DMS53 treated with DMSO at 0.1 percent for 48 hours (cell line): ENCODE results near the gene PRSS36.
"Not testable (repeated sequence)": the region's sequence is repeated elsewhere in the genome, so short reads cannot be mapped to it uniquely, and the experiment has no call there.

Experiments used
- DNase-seq: peaks from one replicate; lab custom pipeline; 2025; ENCODE audit not compliant: unreplicated experiment; lab: John Stamatoyannopoulos, UW

PRSS36 gene

DNA sequence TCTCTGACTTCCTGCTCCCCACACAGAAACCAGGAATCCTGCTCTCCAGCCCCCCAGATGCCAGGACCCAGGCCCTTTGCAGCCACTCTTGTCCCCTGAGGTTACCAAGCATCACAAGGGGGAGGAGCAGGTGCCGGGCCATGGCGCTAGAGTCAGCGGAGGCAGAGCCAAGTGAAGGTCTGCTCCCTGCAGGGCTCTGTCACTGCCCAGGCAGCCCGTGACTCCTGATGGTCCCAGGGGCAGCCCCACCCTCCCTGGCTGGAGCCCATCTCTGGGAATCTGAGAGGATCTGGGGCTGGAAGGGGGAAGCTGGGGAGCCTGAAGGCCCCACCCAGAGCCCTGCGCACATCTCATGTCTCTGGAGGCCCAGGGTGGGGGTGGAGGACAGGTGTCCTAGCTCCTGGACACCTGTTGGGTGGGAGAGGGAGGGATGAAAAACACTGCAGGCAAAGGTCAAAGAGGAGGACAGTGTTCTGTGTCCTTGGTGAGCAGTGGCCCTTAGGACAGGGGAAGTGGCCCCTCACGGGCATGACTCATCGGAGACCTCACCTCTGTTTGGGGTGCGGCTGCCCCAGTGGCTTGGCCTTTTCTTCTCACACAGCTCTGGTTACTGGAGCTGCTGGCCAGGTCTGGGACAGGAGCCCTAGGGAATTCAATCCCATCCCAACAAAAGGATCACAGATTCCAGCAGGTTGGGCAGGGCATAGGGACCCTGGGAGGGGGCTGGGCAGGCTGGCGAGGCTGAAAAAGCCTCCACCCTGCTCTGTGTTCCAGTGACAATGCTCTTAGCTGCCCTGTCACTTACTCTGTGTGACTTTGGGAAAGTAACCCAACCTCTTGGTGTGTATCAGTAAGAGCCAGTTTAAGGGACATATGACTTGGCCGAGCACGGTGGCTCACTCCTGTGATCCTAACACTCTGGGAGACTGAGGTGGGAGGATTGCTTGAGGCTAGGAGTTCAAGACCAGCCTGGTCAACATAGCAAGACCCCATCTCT lies at the start of gene PRSS36:
TSS of gene PRSS36 (minus strand) at position 173 of the 997 bp plus-strand sequence. CDS start at position 142, 31 bp downstream.
- no peak for DNase-seq

DNA sequence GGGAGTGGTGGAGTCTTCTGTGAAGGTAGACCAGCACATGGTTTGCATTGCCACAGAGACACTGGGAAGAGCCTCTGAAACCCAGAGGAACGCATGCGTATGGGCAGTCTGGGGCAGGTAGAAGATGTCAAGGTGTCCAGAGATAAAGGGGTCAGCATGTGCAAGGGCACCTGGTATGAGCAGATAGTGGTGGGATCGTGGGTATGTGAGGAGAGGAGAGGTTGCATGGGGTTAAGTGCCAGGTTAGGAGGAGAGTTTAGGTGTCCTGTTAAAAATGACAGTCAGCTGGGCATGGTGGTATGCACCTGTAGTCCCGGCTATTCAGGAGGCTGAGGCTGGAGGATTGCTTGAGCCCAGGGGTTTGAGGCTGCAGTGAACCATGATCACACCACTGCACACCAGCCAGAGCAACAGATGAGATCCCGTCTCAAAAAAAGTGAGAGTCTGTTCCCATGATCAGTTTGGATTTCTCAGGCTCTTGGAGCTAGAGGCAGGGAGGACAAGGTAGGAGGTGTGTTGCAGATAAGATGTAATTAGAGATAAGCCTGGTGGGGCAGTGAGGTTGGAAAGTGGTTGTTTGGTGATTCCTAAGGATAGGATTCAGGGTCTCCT lies 49.7 kb upstream of the PRSS36 start:
- no peak for DNase-seq

DNA sequence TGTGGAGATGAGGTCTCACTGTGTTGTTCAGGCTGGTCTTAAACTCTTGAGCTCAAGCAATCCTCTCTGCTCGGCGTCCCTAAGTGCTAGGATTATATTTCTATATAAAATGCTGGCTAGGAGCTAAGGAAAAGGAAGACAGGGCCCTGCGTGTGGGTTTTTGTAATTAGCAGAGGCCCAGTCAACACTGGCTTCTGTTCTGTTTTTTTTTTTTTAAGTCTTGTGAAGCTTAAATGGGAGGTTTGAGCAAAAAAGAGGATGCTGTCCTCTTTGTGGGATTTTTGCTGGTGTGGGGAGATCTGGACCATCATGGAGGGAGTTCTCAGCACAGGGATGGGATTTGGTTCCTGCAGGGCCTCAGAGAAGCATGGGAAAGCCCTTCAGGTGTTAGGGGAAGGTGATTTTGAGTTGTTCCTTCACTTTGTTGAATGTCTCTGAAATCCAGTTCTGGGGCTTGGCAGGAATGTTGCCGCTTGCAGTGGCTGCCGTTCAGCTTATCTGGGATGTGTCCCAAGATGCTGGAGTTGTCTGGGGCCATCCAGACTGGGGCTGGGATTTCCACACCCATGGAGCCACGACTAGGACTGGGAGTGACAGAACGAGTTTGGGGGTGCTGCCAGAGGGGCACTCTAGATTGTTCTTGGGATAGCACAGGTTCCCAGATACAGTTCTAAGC lies 48.5 kb upstream of the PRSS36 start:
- no peak for DNase-seq

DNA sequence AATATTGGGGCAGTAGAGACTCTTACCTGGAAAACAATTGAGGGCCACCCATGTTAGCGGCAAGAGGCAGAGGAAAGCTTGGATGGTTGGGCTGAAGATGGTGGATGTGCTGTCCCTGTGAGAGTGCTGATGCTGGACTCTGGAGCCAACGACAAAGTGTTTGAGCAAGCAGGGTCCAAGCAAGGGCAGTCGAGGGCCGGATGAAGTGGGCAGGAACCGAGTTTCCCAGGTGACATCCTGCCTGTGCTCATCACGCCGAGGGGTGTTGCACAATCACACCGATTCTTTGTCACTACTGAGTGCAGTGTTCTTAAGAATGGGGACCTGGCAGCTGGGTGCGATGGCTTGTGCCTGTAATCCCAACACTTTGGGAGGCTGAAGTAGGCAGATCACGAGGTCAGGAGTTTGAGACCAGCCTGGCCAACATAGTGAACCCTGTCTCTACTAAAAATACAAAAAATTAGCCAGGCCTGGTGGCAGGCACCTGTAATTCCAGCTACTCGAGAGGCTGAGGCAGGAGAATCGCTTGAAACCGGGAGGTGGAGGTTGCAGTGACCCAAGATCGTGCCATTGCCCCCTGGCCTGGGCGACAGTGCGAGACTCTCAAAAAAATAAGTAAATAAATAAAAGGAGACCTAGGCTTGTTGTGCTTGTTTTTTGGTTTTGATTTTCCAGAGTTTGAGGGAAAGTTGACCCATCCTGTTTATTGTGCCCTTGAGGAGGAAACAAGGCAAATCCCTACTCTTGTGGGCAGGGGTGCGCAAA lies 46.6 kb upstream of the PRSS36 start:
- no peak for DNase-seq

DNA sequence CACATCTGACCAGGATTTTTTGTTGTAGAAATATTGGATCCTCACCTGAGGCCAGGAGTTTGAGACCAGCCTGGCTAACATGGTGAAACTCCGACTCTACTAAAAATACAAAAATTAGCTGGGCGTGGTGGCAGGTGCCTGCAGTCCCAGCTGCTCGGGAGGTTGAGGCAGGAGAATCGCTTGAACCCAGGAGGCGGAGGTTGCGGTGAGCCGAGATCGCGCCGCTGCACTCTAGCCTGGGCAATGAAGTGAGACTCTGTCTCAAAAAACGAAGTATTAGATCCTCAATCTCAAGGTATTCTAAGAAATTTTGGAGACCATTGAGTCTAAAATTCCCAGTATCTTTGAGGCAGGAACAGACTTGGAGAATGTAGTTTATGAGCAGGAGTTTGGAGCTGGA lies 46.0 kb upstream of the PRSS36 start:
- DNase-seq, result not testable (repeated sequence)

DNA sequence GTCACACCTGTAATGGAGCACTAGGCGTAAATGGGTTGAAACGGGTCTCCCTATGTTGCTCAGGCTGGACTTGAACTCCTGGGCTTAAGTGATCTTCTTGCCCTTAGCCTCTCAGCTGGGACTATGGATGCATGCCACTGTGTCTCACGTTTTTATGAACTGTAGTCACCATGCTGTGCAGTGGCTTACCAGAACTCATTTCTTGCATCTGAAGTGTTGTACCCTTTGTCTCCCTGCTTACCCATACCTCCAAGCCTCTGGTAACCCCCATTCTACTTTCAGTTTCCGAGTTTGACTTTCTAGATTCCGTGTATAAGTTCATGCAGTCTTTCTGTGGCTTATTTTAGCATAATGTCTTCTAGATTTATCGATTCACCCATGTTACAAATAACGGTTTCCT lies 45.0 kb upstream of the PRSS36 start:
- DNase-seq, result no peak

DNA sequence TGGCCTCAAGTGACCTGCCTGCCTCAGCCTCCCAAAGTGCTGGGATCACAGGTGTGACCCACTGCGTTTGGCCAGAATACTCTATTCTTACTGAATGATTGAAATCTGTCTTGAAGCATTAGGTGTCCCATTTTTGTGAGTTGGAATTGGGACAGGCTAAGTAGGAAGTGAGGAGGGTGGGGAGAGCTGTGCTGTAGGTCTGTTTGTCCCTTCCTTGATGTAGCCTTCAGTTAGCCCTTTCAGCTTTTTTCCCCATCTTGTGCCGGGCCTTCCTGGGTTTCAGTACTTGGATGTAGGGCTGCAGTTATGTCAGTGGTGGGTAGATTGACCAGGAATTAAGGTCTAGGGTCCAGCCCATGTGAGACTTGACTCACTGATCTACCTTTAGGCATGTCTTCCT lies 44.0 kb upstream of the PRSS36 start:
- no peak for DNase-seq

DNA sequence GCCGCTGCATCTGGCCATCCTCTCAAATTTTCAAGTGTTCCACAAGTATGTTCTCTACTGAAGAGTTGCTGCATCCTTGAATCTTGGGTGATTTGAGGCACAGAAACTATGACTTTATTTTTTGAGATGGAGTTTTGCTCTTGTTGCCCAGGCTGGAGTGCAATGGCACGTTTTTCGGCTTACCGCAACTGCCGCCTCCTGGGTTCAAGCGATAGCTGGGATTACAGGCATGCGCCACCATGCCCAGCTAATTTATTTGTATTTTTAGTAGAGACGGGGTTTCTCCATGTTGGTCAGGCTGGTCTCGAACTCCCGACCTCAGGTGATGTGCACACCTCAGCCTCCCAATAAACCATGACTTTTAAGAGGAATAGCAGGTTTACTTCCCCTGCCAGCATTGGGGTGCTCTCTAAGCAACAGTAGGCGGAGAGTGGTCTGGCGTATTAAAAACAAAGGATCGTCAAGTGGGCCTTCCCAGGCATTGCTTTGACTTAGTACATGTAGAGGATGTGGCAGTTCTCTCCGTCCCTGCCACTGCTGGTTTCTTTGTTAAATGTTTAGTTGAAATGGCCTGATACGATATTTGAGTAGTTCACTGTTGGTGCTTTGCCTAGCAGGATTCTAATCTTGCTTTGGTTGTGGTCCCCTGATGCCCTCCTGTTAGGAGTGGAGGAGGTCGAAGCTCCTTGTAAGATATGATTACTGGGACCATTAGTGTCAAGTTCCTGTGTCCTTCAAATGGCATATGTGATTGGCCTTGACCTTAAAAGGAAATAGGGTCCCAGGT lies 43.2 kb upstream of the PRSS36 start:
- no peak for DNase-seq

DNA sequence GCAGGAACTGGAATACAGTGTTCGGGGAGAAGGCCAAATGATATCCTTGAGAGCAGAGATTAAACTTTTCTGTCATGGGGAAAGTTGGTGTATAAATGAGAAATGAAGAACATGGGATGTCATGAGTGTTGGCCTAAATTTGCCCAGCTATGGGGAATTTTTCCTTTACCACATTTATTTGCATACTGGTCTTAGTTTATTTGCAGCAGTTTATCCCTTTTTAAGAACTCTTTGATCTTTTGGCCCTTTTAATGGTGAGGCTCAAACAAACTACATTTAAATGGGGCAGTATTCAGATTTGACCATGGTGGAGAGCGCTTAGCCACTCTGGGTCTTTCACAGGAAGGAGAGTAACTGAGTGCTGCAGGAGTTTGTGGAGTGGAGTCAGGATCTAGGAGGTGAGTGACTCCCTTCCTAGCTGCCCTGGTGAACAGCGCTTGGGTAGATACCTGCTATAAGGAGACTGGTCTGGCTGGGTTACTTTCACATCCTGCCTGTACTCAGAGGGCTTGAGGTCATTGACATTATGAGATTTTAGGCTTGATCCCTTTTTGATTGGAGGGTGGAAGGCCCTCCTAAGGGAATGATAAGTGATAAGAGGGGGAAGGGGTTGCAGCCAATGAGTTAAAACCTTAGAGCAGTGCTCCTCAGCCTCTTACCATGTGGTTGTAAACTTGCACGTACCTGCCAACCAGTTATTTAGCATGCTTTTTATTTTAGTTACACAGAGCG lies 42.0 kb upstream of the PRSS36 start:
- no peak for DNase-seq

DNA sequence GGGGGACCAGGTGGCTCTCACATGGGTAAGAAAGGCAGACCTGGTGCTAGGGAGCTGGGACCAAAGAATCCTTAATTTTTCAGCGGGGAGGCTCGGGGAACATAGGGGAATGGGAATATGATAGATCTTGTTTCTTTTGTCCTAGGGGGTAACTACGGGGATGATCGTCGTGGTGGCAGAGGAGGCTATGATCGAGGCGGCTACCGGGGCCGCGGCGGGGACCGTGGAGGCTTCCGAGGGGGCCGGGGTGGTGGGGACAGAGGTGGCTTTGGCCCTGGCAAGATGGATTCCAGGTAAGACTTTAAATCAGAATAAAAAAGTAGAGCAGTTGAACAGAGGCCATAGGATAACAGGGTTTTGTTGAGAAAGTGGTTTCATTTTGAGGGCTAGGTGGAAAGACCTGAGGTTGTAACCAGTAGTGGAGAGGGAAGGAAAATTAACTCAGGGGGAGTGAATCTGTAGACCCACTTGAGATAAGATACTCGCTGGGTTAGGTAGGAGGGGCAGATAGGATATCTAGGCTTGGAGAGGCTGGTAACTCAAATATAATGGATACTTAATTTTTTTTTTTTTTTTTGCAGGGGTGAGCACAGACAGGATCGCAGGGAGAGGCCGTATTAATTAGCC lies 41.1 kb upstream of the PRSS36 start:
- no peak for DNase-seq

DNA sequence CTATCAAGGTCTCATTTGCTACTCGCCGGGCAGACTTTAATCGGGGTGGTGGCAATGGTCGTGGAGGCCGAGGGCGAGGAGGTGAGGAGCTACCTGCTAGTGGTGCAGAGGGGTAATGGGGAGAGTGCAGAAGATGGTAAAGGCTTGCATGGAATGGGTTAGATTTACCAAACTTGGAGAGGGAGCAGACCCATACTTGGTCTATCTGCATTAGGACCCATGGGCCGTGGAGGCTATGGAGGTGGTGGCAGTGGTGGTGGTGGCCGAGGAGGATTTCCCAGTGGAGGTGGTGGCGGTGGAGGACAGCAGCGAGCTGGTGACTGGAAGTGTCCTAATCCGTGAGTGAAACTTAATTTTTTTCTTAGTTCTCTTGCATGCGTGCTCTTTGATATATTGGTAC lies 40.2 kb upstream of the PRSS36 start:
- DNase-seq, result no peak

DNA sequence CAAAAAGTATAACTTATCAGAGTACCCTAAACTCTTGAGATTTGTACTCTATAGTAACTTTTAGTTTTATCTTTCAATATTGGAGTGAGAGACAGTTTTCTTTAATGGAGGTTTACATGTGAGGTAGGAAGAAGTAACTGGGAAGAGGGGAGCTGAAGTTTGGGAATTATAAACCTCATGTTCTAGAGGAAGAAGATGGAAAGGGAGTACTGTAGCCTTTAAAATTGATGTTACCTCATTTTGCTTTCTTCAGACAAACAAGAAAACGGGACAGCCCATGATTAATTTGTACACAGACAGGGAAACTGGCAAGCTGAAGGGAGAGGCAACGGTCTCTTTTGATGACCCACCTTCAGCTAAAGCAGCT lies 39.5 kb upstream of the PRSS36 start:
- DNase-seq, result no peak

DNA sequence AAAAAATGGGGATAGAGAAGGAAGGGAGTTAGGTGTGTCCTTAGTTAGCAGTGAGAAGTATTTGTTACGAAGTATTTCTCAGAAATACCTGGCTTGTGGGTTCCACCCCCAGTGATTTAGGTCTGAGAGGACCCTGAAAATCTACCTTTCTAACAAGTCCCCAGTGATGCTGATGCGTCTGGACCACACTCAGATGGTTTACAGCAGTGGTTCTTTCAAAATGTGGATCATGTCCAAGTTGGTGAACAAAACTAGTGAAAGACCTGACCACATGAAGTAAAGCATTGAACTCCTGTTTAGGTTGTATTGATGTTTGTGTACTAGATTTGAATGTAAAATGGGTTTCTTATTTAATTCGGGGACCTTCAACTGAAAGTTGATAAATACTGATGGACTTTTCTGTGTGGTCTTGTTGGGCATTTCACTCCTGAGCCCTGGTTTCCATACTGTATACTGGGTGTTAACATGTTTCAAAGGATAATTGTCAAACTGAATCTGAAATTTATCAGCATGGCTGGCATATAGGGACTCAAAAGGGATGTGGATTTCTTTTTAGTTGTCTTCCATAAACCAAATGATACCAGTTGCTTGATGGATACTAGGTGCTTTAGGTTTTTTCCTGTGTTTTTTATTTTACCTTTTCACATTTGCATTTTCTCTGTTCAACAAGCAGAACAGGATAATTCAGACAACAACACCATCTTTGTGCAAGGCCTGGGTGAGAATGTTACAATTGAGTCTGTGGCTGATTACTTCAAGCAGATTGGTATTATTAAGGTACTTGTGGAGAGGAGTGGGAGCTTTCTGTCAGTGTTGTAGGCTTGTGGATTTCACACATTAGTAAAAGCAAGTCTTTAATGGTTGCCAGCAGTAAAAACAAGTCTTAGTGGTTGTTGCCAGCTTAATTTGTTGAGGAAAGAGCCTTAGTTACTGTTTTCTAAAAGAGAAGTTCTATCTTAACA lies 38.9 kb upstream of the PRSS36 start:
- no peak for DNase-seq

DNA sequence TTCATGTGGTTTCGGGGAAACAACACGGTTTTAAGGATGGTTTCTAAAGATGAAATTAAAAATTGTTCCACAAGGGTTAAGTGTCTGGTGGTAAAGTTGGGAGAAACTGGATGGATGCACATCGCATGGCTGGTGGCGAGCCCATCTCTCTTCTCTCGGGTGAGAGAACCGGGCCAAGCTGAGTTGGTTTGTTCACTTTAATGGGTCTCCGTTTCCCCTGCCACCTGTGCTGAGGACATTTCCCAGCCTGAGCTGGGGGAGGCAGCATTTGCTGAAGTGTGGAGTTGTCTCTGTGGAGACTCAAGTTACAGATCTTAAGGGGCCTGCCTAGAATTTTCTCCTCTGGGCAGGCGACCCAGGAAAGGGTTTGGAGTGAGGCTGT lies 37.9 kb upstream of the PRSS36 start:
- DNase-seq, result no peak

DNA sequence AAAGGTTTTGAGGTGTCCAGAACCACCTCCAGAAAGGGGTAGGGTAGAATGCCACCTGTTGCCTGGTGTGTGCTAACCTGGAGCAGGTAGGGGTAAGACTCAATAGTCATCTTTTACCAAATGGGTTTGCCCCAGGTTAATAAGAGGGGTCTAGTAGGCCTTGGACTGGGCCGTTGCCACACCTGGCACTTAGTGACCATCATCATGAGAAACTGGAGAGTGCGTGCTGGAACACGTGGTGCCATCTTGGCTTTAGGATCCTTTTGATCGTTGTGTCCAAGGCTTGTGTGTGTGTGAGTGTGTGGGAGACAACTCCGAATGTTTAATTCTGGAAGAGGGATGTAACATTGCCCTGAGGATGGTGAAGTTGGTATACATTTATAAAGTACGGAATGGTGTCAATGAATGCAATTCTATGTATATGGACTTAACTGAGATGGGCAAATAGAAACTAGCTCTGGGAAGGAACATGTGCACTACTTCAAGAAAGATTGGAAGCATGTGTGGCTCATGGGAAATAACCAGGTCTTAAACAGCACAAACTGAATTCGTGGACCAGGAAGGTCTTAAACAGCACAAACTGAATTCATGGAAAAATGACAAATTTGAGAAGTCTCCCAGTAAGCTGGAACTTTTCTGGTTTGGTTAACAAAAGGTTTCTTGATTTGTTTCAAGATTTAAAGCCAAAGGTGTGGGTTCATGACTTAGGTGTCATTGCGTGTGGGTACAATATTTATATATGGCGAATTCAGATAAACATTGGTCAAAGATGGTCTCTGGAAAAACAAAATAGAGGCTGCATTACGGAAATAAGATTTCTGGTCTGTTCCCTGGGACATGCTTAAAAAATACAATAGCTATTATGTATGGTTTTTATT lies 37.3 kb upstream of the PRSS36 start:
- no peak for DNase-seq

DNA sequence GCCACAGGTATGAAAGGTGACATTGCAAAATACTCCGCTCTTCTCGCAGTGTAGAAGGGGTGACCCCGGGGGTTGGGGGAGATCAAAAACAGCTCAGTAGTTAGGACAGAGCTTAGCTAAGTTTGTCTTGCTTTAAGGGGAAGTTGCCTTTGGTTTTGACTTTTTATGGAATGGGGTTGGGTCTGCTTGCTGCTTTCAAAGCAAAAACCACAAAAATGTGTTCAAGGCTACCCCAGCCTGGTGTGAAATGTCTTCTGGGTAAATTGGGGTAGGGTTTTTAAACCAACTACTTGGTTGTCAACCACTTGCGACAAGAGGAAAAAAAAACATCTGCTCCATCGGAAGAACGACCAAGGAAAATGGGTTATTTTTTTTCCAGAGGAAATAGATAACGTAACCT lies 36.3 kb upstream of the PRSS36 start:
- no peak for DNase-seq

DNA sequence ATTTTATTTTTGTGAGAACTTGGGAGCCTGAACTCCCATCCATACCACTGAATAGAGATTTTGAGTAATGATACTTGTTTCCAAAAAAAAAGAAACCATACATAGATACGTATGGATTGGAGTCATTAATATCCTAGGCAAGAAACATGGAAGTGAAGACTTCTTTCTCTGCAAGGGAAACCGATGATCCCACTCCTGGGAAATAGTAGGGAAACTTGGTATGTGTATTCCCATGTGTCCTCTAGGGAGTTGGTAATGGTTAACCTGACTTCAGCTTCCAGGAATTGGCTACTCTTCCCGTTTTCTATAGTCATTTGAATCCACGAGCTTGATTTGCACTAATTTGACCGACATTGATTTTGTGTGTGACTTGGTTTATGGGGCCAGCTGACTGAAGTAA lies 35.5 kb upstream of the PRSS36 start:
- DNase-seq, result no peak
